AG09309 (cell line): ENCODE results near the gene TRIM32.

ENCODE experiments used
- DNase-seq: peaks from one replicate; pipeline ENCODE4 v3.0.0-alpha.2; 2010; ENCODE audit warnings: low read depth
- H3K4me3 ChIP-seq: 2 replicates; pipeline ENCODE4 v1.5.1; 2011; ENCODE audit warnings: mild to moderate bottlenecking, low read depth, low read length, moderate library complexity; ENCODE audit not compliant: control insufficient read depth
- CTCF ChIP-seq: IDR thresholded peaks from 2 replicates; pipeline ENCODE4 v1.5.1; 2011; ENCODE audit warnings: mild to moderate bottlenecking, low read depth, low read length, inconsistent platforms; ENCODE audit not compliant: insufficient read depth, control insufficient read depth; ENCODE audit errors: missing control alignments

Gene TRIM32

GRCh38 chr9:116715751-116716150 lies 28.6 kb downstream of the TRIM32 start:
- DNase-seq: no peak
- no peak overlapping the region for H3K4me3 ChIP-seq
- TF ChIP-seq CTCF: no peak

GRCh38 chr9:116716438-116716837 lies 29.3 kb downstream of the TRIM32 start:
- TF ChIP-seq CTCF: no peak
- H3K4me3 ChIP-seq: no peak overlapping the region
- no peak for DNase-seq

- TF ChIP-seq CTCF: no peak
- DNase-seq: no peak
- no peak overlapping the region for H3K4me3 ChIP-seq
These were observed 30.0 kb downstream of the TRIM32 start for GRCh38 chr9:116717150-116717549.

GRCh38 chr9:116718111-116718510 lies 31.0 kb downstream of the TRIM32 start:
- H3K4me3 ChIP-seq: no peak overlapping the region
- TF ChIP-seq CTCF: no peak
- DNase-seq: no peak

- DNase-seq: no peak
- no peak overlapping the region for H3K4me3 ChIP-seq
- TF ChIP-seq CTCF: no peak
These were observed 33.0 kb downstream of the TRIM32 start for GRCh38 chr9:116720111-116720510.

GRCh38 chr9:116721411-116721810 lies 34.3 kb downstream of the TRIM32 start:
- no peak overlapping the region for H3K4me3 ChIP-seq
- DNase-seq: no peak
- no peak for TF ChIP-seq CTCF

GRCh38 chr9:116721944-116722343 lies 34.8 kb downstream of the TRIM32 start:
- H3K4me3 ChIP-seq: no peak overlapping the region
- no peak for TF ChIP-seq CTCF
- no peak for DNase-seq
